ENCODE data around the gene DCLRE1C.

GRCh38 chr10:14855453-14855852 lies 98.4 kb downstream of the DCLRE1C start:
- TF ChIP-seq CTCF (IDR thresholded peaks at IDR 0.05): no peak
- no peak for TF ChIP-seq POLR2A (IDR thresholded peaks at IDR 0.05)

All from adrenal gland (tissue), 5 donors.